Liver (tissue), 9 donors: Measurements from ENCODE around the gene DSC1. TPM values are rescaled to one million over a fixed set of nuclear protein-coding genes. Genes with fewer than 3 reads are reported as not detected.
A peak's percentile ranks its signal among the peaks of the same experiment; 100 is the strongest.

ENCODE experiments used
- DNase-seq: peaks from one replicate; pipeline ENCODE4 v3.0.0-alpha.2; 2017; ENCODE audit warnings: low spot score
- H3K27ac ChIP-seq, 2 donors: one replicate each; pipeline ENCODE4 v1.7.0; 2013; ENCODE audit warnings: inconsistent platforms in 2 of 2, low read length in 2 of 2, control low read depth in 1 of 2, low read depth in 1 of 2, mild to moderate bottlenecking in 1 of 2
- H3K27me3 ChIP-seq, 4 donors: one replicate each; pipeline versions ENCODE4 v1.6.1 to v1.7.0; 2013; ENCODE audit warnings: low read length in 3 of 4, inconsistent platforms in 1 of 4, mild to moderate bottlenecking in 1 of 4, moderate library complexity in 1 of 4; ENCODE audit not compliant: control insufficient read depth in 4 of 4, insufficient read depth in 4 of 4
- H3K36me3 ChIP-seq, 4 donors: one replicate each; pipeline versions ENCODE4 v1.6.1 to v1.7.0; 2013; ENCODE audit warnings: low read length in 3 of 4, mild to moderate bottlenecking in 3 of 4, low read depth in 1 of 4, moderate library complexity in 1 of 4; ENCODE audit not compliant: control insufficient read depth in 4 of 4, insufficient read depth in 3 of 4
- H3K4me1 ChIP-seq, 4 donors: one replicate each; pipeline versions ENCODE4 v1.6.1 to v1.7.0; 2013; ENCODE audit warnings: low read length in 3 of 4, mild to moderate bottlenecking in 3 of 4, moderate library complexity in 1 of 4; ENCODE audit not compliant: control insufficient read depth in 4 of 4, insufficient read depth in 4 of 4
- H3K4me3 ChIP-seq, 3 donors: one replicate each; pipeline versions ENCODE4 v1.6.1 to v1.7.0; 2013; ENCODE audit warnings: low read length in 3 of 3, control low read depth in 1 of 3, low read depth in 1 of 3, mild to moderate bottlenecking in 1 of 3
- H3K9ac ChIP-seq, 2 donors: one replicate each; pipeline ENCODE4 v1.7.0; 2013; ENCODE audit warnings: low read length in 2 of 2, mild to moderate bottlenecking in 2 of 2, moderate library complexity in 2 of 2, control low read depth in 1 of 2, low read depth in 1 of 2
- H3K9me3 ChIP-seq, 4 donors: one replicate each; pipeline versions ENCODE4 v1.6.1 to v1.7.0; 2013; ENCODE audit warnings: low read length in 3 of 4; ENCODE audit not compliant: control insufficient read depth in 4 of 4
- FOXA1 ChIP-seq: IDR thresholded peaks from 2 replicates; pipeline ENCODE4 v1.6.1; 2016; ENCODE audit warnings: antibody characterized with exemption
- FOXA2 ChIP-seq: IDR thresholded peaks from 2 replicates; pipeline ENCODE4 v1.6.1; 2016; ENCODE audit warnings: antibody characterized with exemption
- HNF4A ChIP-seq, 2 donors: conservative IDR thresholded peaks; 2 replicates each; pipeline ENCODE4 v1.6.1; 2016; ENCODE audit warnings: antibody characterized with exemption in 2 of 2, mild to moderate bottlenecking in 2 of 2
- HNF4G ChIP-seq: IDR thresholded peaks from 2 replicates; pipeline ENCODE4 v1.6.1; 2016; ENCODE audit warnings: antibody characterized with exemption
- RAD21 ChIP-seq, 2 donors: IDR thresholded peaks; 2 replicates each; pipeline ENCODE4 v1.6.1; 2016; ENCODE audit warnings: antibody characterized with exemption in 2 of 2, mild to moderate bottlenecking in 2 of 2
- RXRA ChIP-seq, 2 donors: IDR thresholded peaks; 2 replicates each; pipeline ENCODE4 v1.6.1; 2017 to 2018; ENCODE audit warnings: antibody characterized with exemption in 2 of 2, mild to moderate bottlenecking in 1 of 2
- SP1 ChIP-seq: IDR thresholded peaks from 2 replicates; pipeline ENCODE4 v1.6.1; 2018; ENCODE audit warnings: antibody characterized with exemption, mild to moderate bottlenecking
- TAF1 ChIP-seq: conservative IDR thresholded peaks from 2 replicates; pipeline ENCODE4 v1.6.1; 2016; ENCODE audit warnings: antibody characterized with exemption, mild to moderate bottlenecking
- YY1 ChIP-seq: IDR thresholded peaks from 2 replicates; pipeline ENCODE4 v1.6.1; 2016; ENCODE audit warnings: antibody characterized with exemption, mild to moderate bottlenecking
- WGBS: extraction: QIAGEN DNeasy Blood & Tissue Kit; methylation state at CpG from one replicate; pipeline ENCODE4 v1.1.7; 2013; 5-methylcytosine and 5-hydroxymethylcytosine counted together
- polyA plus RNA-seq, 2 donors: library from polyadenylated mRNA; stranded (reverse) in 1 of 2; unstranded in 1 of 2; fragments of 200-250 nt in 1 of 2; fragments of >200 nt in 1 of 2; fragmentation: Nextera tagmentation in 1 of 2; extraction: Ambion mirVana in 1 of 2; gene quantifications; one replicate each; pipeline versions ENCODE4 v1.2.1 to v1.2.3, GENCODE V29; 2013 to 2015
- total RNA-seq, 2 donors: library from RNA; depleted of rRNA; stranded (reverse); fragments of >200 nt; gene quantifications; one replicate each; pipeline ENCODE4 v1.2.3, GENCODE V29; 2014
- TF ChIP-seq, protein P1 (sequence below): IDR thresholded peaks from 2 replicates; pipeline ENCODE4 v1.6.1; 2016; ENCODE audit warnings: antibody characterized with exemption
- TF ChIP-seq, protein P2 (sequence below): IDR thresholded peaks from 2 replicates; pipeline ENCODE4 v1.6.1; 2016; ENCODE audit warnings: antibody characterized with exemption
- donor health status: healthy.
- donor health status: healthy.
- donor health status: healthy.
- donor health status: healthy.
- donor health status: healthy.

DSC1 gene
- total and polyA plus RNA-seq, 4 donors = not detected

DNA sequence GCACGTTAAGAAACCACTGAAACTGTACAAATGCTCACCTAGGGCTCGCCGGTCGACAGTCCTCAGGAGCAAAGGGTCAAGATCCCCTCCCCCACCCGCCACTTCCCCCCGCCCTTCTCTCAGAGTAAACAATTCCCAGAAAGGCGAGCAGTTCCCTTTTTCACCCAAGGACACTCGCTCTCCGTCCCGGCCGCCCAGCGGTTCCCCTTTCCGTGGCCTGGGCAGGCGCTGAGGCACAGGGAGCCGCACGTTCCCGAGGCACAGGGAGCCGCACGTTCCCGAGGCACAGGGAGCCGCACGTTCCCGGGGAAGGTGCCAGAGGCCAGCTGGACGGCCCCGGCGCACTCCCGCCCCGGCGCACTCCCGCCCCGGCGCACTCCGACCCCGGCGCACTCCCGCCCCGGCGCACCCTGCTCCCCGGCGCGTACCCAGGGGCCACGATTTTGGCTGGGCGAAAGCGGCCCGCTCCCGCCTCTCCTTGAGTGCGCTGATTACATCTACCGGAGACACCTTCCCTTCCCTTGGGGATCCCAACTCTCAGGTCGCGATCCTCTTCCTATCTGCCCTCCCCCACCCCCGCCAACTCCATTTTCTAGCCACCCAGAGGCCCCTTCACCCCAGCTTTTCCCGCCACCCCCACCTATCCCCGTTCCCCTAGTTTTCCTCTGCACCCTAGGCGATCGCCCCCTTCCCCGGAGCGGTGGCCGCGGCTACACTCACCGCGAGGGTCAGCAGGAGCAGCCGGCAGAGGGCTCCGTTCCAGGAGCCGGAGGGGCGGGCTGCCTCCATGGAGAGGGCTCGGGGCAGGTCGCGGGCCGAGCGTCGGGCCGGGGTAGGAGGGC is 61.3 kb downstream of the DSC1 start:
- Histone ChIP-seq H3K4me3 (peak overlapping the region; percentile 78 to 81 (median 80)), H3K4me1 (peaks cover 0 to 14% (median 5%) of the 10 kb centered on the region in 4 donors), H3K9ac (peak overlapping the region; percentile 75 to 81), H3K27me3 (no peaks in the 10 kb centered on the region), H3K9me3 (no peaks in the 10 kb centered on the region), H3K36me3 (no peaks in the 10 kb centered on the region), H3K27ac (peak overlapping the region; percentile 83 to 92)
- 2% methylated on average over 72 of the region's 72 CpGs for WGBS
- DNase-seq = peak; percentile 67
- TF ChIP-seq, protein P1, sequence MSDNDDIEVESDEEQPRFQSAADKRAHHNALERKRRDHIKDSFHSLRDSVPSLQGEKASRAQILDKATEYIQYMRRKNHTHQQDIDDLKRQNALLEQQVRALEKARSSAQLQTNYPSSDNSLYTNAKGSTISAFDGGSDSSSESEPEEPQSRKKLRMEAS = no peak
- TF ChIP-seq HNF4A (conservative IDR thresholded peaks at IDR 0.05) = peak; percentile 39 to 53
- TF ChIP-seq RXRA (IDR thresholded peaks at IDR 0.05) = peak; percentile 28 to 39
- peak; percentile 25 for TF ChIP-seq SP1

DNA sequence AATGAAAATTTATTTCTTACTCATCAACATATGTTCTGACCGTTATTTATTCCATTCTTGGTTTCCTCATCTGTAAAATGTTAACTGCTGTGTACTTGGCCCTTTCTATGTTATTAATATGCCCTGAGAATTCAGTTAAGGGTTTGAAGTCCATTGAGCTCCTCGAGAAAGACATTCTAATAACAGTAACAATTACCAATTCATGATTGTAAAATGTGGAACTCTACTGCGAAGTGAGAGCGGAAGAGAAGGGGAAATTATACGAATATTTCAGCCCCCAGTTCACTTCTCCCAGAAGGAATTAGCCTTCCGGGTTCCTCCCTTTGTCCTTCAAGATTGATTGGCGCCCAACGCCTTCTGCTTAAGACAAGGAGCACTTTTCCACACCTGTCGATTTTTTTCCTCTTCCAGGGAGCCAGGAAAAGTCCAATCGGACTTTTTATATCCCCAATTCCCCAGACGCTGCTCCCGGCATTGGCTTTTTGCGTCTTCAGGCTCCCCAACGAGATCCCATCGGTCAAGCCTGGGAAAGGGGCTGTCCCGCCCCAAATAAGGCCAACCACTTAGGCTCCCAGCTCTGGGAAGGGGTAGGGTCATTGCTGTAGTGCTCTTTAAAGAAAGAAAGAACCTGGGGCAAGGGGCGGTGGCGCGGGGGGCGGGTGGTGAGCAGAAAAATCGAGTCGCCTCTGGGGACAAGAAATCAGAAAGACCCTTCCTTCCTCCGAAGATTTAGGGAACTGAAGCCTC is 62.0 kb downstream of the DSC1 start:
- Histone ChIP-seq H3K9ac (peak overlapping the region in 1 of 2 donors; percentile 75), H3K27ac (peak overlapping the region; percentile 83 to 92), H3K4me3 (peak overlapping the region; percentile 71 to 80 (median 78)), H3K9me3 (no peaks in the 10 kb centered on the region), H3K4me1 (peaks cover 0 to 14% (median 5%) of the 10 kb centered on the region in 4 donors), H3K27me3 (no peaks in the 10 kb centered on the region), H3K36me3 (no peaks in the 10 kb centered on the region)
- TF ChIP-seq FOXA1 (no peak), SP1 (no peak), HNF4A (conservative IDR thresholded peaks at IDR 0.05) (no peak), TAF1 (no peak)
- 20% methylated on average over 23 of the region's 23 CpGs for WGBS
- DNase-seq = no peak

DNA sequence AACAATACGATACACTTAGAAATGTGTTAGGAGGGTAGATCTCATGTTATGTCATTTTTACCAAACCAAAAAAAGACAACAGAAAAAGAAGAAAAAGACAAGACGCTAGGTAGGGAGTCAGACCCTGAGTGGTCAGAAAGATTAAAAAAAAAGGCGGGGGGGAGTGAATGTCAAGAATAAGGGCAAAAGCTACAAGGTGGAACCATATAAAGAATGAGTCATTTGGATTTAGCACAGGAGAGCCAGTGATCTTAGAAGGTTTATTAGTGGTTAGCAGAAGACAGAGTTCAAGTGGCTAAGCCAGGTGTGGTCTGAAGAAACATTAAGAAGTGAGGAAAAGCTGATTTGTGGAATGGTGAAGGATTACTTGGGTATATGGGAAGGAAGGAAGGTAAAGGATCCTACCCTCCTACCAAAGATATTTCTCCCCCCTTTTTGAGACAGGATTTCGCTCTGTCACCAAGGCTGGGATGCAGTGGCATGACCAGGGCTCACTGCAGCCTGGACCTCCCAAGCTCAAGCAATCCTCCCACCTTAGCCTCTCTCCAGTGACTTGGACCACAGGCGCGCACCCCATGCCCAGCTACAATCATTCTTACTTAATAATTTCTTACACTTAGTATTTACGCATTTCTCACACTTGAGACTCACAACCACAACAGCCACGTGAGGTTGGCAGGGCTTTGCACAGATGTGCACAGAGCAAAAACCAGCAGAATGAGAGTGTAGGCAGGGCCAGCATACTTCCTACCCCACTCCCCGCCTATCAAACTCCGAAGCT is 63.0 kb downstream of the DSC1 start:
- Histone ChIP-seq H3K9ac (no peak overlapping the region), H3K36me3 (no peaks in the 10 kb centered on the region), H3K27me3 (no peaks in the 10 kb centered on the region), H3K4me3 (no peak overlapping the region), H3K9me3 (no peaks in the 10 kb centered on the region), H3K27ac (no peak overlapping the region), H3K4me1 (peaks cover 0 to 14% (median 5%) of the 10 kb centered on the region in 4 donors)
- no peak for DNase-seq
- WGBS = 84% methylated on average over 10 of the region's 10 CpGs
- TF ChIP-seq YY1 (no peak), HNF4A (conservative IDR thresholded peaks at IDR 0.05) (no peak), RAD21 (IDR thresholded peaks at IDR 0.05) (no peak)

DNA sequence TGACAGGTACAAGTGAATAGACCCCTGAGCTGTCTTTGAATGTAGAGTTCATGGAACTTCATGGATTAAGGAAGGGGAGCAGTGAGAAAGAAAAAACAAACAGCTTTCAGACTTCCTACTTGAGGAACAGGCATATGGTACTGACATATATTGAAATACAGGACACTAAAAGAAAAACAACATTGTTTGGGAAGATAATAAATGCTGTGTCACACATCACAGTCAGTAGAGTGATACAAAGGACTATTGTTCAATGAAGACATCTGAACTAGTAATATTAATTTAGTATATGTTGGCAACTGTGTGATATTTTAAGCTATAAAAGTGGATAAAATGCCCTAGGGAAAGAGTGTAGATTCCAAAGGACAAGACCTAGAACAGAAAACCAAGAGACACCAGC is 63.8 kb downstream of the DSC1 start:
- H3K27me3 ChIP-seq = no peaks in the 10 kb centered on the region
- no peak overlapping the region for H3K27ac ChIP-seq
- peaks cover 0 to 14% (median 5%) of the 10 kb centered on the region in 4 donors for H3K4me1 ChIP-seq
- H3K4me3 ChIP-seq = no peak overlapping the region
- H3K36me3 ChIP-seq = no peaks in the 10 kb centered on the region
- no peak overlapping the region for H3K9ac ChIP-seq
- no peaks in the 10 kb centered on the region for H3K9me3 ChIP-seq
- no peak for TF ChIP-seq FOXA2
- TF ChIP-seq, protein P2, sequence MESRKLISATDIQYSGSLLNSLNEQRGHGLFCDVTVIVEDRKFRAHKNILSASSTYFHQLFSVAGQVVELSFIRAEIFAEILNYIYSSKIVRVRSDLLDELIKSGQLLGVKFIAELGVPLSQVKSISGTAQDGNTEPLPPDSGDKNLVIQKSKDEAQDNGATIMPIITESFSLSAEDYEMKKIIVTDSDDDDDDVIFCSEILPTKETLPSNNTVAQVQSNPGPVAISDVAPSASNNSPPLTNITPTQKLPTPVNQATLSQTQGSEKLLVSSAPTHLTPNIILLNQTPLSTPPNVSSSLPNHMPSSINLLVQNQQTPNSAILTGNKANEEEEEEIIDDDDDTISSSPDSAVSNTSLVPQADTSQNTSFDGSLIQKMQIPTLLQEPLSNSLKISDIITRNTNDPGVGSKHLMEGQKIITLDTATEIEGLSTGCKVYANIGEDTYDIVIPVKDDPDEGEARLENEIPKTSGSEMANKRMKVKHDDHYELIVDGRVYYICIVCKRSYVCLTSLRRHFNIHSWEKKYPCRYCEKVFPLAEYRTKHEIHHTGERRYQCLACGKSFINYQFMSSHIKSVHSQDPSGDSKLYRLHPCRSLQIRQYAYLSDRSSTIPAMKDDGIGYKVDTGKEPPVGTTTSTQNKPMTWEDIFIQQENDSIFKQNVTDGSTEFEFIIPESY = no peak
- TF ChIP-seq HNF4G = no peak
- DNase-seq = no peak
